HG02642 (cell line): ENCODE data around the gene ULK3.
"Not testable (repeated sequence)": the region's sequence is repeated elsewhere in the genome, so short reads cannot be mapped to it uniquely, and the experiment has no call there.

Experiments used
- ATAC-seq: cut with Tn5 transposase; IDR thresholded peaks from one replicate; pipeline ENCODE4 v1.9.1; 2021; ENCODE audit warnings: mild to moderate bottlenecking; ENCODE audit not compliant: unreplicated experiment, poor library complexity

Gene ULK3, protein sequence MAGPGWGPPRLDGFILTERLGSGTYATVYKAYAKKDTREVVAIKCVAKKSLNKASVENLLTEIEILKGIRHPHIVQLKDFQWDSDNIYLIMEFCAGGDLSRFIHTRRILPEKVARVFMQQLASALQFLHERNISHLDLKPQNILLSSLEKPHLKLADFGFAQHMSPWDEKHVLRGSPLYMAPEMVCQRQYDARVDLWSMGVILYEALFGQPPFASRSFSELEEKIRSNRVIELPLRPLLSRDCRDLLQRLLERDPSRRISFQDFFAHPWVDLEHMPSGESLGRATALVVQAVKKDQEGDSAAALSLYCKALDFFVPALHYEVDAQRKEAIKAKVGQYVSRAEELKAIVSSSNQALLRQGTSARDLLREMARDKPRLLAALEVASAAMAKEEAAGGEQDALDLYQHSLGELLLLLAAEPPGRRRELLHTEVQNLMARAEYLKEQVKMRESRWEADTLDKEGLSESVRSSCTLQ

GRCh38 chr15:74842581-74843444 is at the start of gene ULK3:
Gene ULK3 (minus strand): TSS chr15:74843156. CDS start chr15:74843105, 51 bp downstream.
- peak; percentile 84 for ATAC-seq

DNA sequence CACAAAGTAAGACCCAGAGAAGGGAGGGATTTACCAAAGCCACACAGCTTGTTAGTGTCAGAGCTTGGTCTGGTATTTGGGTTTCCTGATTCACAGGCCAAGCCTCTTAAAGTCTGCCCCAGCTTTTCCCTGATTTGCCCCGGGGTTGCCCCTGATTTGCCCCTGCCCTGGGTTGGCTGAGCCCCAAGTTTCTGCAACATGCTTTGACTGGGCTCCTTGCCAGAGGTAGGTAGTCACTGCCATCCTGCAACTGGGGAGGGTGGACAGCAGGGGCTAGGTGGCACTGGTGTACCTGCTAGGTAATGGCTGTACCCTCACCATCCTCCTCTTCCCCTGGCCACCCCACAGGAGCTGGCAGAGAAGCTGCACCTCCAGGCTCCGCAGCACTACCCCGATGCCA is 49.4 kb upstream of the ULK3 start:
- no peak for ATAC-seq

- ATAC-seq, result no peak
Observed at GRCh38 chr15:74891469-74891868, 48.5 kb upstream of the ULK3 start.

DNA sequence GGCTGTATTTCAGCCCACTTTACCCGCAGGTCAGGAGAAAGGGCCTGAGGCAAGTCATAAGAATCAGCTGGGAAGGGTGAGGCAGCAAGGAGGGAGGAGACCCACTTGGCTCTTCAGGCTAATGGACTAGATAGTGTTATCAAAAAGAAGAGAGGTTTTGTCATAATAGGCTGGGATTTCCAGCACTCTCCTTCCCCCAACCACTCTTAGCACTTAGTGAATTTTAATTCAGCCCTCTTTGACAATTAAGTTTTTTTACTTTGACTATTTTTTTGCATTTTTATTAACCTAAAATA is 47.7 kb upstream of the ULK3 start:
- ATAC-seq, result no peak

DNA sequence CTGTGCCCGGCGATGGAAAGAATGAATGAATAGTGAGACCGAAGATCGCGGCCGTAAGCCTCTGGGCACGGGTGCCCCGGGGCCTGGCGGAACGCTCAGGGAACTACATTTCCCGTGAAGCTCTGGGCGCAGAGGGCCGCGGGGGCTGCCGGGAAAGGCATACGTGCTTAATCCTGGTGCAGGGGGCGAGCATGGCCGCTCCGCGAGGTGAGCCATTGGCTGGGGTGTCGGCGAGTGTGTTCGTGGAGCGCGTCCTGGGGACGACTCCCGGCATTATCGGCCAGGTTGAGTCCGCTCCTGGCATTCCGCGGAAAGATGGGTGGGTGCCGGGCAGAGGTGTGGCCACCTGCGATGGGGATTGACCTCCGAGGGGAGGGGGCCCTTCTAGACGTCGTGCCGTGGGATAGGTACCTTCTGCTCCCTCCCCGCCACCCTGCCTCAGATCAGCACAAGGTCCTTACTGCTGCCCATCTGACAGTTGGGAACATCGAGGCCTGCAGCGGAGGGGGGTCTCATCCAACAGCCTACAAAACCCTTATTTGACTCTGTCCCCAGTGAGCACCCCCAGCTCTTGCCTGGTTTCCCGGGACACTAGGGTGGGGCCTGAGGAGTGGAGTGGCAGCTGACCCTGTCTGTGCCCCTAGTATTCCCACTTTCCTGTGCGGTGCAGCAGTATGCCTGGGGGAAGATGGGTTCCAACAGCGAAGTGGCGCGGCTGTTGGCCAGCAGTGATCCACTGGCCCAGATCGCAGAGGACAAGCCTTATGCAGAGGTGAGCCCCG is 47.1 kb upstream of the ULK3 start, which contains the start of gene MPI:
MPI (plus strand) TSS at position 160 of the 782 bp plus-strand sequence; CDS start at position 192, 32 bp downstream.
- peak; percentile 95 for ATAC-seq

DNA sequence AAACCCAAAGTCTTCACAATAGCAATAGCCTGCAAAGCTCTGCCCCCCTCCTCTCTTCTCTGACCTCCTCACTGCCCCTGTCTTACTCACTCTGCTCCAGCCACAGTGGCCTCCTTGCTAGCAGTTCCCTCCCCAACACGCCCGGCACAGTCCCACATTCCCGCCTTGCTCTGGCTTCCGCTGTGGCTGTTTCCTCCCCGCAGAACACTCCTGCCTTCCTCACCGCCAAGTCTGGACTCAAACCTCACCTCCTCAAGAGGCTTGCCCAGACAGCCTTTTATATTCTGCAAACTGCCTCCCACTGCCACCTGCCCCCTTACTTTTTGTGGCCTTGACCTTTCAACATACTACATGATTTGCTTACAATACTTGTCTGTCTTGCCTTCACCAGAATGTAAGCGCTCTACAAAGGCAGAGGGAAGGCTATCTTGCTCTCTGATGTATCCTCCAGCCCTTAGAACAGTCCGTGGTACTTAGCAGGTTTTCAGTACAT is 46.5 kb upstream of the ULK3 start:
- peak; percentile 18 for ATAC-seq

GRCh38 chr15:74888716-74889115 is 45.8 kb upstream of the ULK3 start:
- ATAC-seq, result no peak

- not testable (repeated sequence) for ATAC-seq
Observed at GRCh38 chr15:74887537-74888193, 44.7 kb upstream of the ULK3 start.

GRCh38 chr15:74885461-74885860 is 42.5 kb upstream of the ULK3 start:
- no peak for ATAC-seq

DNA sequence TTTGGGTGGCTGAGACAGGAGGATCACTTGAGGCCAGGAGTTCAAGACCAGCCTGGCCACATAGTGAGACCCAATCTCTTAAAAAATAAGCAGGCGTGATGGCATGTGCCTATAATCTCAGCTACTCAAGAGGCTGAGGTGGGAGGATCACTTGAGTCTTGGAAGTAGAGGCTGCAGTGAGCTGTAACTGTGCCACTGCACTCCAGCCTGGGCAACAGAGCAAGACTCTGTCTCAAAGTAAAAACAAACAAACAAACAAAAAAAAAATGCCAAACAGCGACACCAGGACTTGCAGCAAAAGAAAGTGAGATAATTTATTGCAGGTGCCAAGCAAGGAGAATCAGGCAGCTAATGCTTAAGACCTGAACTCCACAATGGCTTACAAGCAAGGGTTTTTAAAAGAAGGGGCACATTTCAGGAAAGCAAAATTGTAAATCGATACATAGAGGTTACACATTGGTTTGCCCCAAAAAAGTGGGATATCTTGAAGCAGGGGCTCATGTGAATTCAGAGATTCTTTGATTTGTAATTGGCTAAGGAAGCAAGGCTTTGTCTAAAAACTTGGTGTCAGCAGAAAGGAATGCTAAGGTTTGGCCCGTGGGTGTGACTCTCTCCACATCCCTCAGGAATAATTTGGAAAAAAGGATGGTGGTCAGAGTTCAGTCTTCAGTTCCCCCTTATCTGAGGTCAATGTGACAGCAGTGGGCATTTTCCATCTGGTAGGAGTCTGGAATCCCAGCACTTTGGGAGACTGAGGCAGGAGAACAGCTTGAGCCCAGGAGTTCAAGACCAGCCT is 41.7 kb upstream of the ULK3 start:
- no peak for ATAC-seq

DNA sequence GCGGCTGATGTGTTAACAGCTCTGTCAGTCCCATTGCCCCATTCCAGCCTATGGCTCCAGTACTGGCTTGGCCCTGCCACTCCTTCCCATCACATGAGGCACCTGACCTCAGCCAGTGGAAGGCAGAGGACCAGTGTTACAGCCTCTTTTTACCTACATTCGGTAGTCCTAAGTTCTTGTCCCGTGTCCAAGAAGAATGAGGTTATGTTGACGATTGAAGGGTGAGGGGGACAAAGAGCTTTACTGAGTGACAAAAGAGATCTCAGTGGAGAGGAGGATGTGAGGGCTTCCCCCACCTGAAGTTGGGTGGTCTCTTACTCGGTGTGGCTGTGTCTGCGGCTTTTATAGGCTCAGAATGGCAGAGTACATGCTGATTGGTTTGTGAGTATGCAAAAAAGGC is 39.6 kb upstream of the ULK3 start:
- ATAC-seq, result no peak

DNA sequence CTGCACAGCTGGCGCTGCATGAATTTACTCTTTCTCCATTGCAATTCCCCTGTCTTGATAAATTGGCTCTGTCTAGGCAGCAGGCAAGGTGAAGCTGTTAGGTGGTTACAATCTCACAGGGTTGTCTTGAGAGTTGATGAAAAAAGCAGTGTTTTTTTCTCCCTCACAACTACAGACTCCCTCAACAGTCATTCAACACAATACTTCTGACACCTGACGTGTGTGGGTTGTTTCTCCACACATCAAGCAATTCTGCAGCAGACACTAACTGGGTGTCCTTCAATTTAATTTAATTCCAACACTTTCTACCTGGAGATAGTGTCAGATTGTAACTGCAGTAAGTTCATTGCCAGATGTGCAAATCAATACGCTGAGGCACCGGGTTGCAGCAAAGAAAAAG is 35.3 kb upstream of the ULK3 start:
- no peak for ATAC-seq

GRCh38 chr15:74873756-74874424 is 30.9 kb upstream of the ULK3 start:
- no peak for ATAC-seq

DNA sequence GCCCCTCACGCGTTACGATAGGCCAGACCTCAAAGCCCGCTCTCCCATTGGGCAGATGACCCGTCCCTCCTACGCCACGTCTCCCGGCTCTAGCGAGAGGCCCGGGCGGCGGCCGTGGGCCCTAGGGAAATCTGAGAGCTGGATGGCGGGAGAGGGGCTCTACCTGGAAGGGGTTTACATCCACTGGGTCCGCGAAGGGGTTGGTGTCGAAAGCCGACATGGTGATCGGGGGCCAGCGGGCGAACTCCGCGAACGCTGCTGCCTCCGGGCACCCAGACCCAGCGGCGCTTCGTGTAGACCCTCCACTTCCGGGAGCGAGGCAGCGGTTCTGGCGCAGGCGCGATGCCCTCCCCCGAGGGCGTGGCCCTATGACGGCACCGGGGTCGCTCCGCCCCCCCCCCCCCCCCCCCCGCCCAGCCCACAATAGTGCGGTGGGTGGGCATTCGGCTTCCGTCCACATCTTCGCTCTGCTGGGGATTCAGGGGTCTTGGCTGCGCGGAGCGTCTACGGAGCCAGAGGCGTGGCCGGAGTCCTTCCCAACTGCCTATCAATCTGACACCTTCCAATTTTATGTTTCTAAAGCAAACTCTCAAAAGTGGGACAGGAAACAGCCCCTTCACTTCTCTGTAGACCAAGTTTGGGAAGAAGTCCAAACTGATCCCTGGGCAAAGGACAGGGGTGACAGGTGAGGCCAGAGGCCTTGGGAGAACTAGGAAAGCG is 30.2 kb upstream of the ULK3 start, which contains the start of gene SCAMP2:
SCAMP2 (minus strand) TSS at position 330 of the 720 bp plus-strand sequence; CDS start at position 220, 110 bp downstream.
- peak; percentile 86 for ATAC-seq

DNA sequence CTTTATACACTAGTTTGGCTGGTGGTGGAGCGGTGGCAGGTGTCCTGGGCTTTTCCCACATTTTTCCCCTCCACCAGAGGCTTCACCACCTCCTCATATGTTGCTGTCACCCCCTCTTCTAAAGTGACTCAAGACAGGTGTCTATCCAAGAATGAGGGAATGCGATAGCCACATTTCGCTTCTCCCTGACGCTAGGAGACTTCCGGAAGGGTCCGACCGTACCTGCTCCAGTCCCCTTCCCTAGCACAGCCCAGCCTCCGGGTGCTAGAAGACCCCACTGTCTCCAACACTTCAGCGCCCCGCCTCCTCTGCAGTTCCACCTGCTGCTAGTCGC is 29.7 kb upstream of the ULK3 start:
- ATAC-seq, result no peak

DNA sequence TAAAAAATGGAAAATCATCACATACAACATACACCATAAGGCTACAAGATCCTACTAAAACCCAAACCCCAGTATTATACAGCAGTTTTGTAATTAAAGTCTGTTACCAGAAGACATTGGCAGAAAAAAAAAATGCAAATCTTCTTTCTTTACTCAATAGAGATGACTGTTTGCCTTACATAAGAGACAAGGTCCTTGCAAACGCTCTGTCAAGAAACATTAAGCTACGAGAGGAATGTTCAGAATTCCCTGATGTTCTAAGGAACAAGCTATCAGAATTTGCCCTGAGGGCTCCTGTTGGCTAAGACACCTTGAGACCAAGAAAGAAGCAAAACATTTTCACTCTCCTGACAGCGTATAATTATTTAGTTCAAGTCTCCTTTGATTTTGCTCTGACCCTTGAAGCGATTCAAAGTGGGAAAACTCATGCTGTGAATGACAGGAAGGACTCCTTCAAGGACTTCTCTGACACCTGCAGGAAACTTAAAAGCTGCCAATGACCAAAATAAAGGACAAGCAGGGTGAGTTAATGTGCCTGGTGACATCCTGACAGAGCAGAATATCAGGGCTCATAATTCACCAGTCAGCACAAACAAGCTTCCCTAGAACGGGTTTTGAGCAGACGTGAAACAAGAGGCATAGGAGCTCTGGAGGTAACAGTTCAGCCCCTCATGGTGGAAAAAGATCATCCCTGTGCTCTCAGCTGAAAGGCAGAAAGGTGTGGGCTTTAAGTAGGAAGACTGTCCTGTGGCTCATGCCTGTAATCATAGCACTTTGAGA is 27.7 kb upstream of the ULK3 start:
- no peak for ATAC-seq

DNA sequence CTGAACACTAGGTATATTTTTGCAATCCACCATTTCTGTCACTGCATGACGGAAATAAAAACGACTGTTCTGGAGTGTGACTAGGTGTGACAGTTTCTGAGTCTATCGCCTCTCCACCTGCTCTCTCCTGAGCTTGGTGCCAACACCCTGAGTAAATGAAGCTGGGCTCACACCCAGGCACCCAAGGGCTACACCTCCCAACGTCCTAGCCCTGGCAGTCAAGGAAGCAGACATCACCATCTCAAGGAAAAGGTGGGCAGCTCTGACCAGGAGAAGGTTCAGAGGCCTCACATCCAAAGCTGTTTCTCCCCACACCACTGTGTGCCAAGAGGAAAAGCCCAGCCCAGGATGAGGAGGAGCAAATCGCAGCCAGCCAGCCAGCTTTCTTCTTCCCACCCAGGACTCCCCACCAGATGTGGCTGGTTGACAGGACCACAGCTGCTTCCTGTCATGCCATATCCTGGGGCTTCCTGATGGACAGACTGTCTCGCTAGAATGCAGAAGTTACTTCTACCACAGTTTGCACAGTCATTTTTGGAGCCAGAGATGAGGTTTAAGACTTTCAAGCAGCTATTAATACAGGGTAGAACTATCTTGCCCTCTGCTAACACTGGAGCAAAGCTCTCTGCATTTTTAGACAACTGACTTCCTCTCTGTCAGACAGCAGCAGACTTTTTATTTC is 26.9 kb upstream of the ULK3 start:
- peak; percentile 44 for ATAC-seq
